ENCODE data around the gene TCF23.

The TCF23 gene

GRCh38 chr2:27130396-27130795 is 18.4 kb upstream of the TCF23 start:
- WGBS, result 98% methylated on average over 10 of the region's 10 CpGs
- peaks cover 41 to 44% of the 10 kb centered on the region in 2 experiments for H3K36me3 ChIP-seq (ENCODE audit: control insufficient read depth in 1 of 2, insufficient read depth in 2 of 2, low read depth in 1 of 2, low read length in 2 of 2)

DNA sequence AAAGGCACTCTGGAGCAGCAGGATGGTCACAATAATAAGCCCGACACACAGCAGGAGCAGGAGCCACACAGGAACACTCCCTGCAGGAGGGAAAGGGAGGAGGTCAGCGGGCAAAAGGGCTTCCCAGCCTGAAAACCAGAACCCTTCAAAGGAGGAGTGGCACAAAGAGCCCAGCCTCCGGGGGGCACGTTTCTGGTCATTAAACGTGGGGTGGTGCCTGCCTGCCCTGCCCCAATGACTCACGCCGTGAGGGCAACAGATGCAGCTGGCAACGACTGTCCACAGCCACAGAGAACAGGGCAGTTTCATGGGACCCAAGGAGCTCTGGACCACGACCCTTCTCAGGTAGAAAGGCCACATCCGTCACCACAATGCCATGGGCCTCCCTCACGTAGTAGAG is 17.4 kb upstream of the TCF23 start:
- WGBS, result 92% methylated on average over 11 of the region's 11 CpGs
- Histone ChIP-seq H3K14ac (ENCODE audit: low read length in 2 of 2) (no peak overlapping the region), H3K4me2 (ENCODE audit: low read length, poor library complexity, severe bottlenecking) (no peak overlapping the region), H3K27me3 (ENCODE audit: control insufficient read depth in 1 of 2, insufficient read depth in 1 of 2, low read length in 2 of 2) (no peaks in the 10 kb centered on the region), H3K36me3 (ENCODE audit: control insufficient read depth in 1 of 2, insufficient read depth in 2 of 2, low read depth in 1 of 2, low read length in 2 of 2) (peaks cover 41 to 44% of the 10 kb centered on the region in 2 experiments), H3K9me3 (ENCODE audit: control insufficient read depth, low read length) (no peaks in the 10 kb centered on the region), H3K79me1 (replicated peaks; ENCODE audit: low read length, poor library complexity, severe bottlenecking) (peaks cover 23% of the 10 kb centered on the region), H3K9ac (ENCODE audit: low read length) (peak overlapping the region; percentile 2), H3K23ac (ENCODE audit: low read length in 2 of 2) (no peak overlapping the region), H3K4me1 (ENCODE audit: control insufficient read depth, insufficient read depth, low read depth, low read length) (peaks cover 17% of the 10 kb centered on the region), H2BK12ac (ENCODE audit: low read length in 2 of 2) (no peak overlapping the region), H2BK120ac (ENCODE audit: low read depth, low read length) (no peak overlapping the region), H3K4ac (ENCODE audit: low read depth in 1 of 2, low read length in 2 of 2) (no peak overlapping the region), H2AFZ (ENCODE audit: low read depth, low read length) (no peak overlapping the region), H4K91ac (ENCODE audit: low read length) (no peak overlapping the region), H2BK15ac (ENCODE audit: low read depth, poor library complexity, severe bottlenecking) (no peak overlapping the region), H2BK5ac (ENCODE audit: low read depth, low read length, poor library complexity, severe bottlenecking) (no peak overlapping the region), H3K27ac (ENCODE audit: low read length, poor library complexity, severe bottlenecking) (no peak overlapping the region), H3K4me3 (ENCODE audit: insufficient read depth in 1 of 2, low read depth in 1 of 2, low read length in 2 of 2) (no peak overlapping the region), H3K18ac (ENCODE audit: low read depth in 1 of 2, low read length in 2 of 2) (no peak overlapping the region), H2AK5ac (ENCODE audit: low read length, severe bottlenecking) (no peak overlapping the region), H4K8ac (ENCODE audit: low read length) (no peak overlapping the region)
- no peak for DNase-seq

More at GRCh38 chr2:27130396-27130795, 18.4 kb upstream of the TCF23 start:
- H2BK5ac ChIP-seq (ENCODE audit: low read depth, low read length, poor library complexity, severe bottlenecking), result no peak overlapping the region
- H3K4ac ChIP-seq (ENCODE audit: low read depth in 1 of 2, low read length in 2 of 2), result no peak overlapping the region
- no peak overlapping the region for H3K27ac ChIP-seq (ENCODE audit: low read length, poor library complexity, severe bottlenecking)
- no peaks in the 10 kb centered on the region for H3K9me3 ChIP-seq (ENCODE audit: control insufficient read depth, low read length)
- H2AFZ ChIP-seq (ENCODE audit: low read depth, low read length), result no peak overlapping the region
- no peak overlapping the region for H3K4me2 ChIP-seq (ENCODE audit: low read length, poor library complexity, severe bottlenecking)
- no peak overlapping the region for H2BK120ac ChIP-seq (ENCODE audit: low read depth, low read length)
- peaks cover 17% of the 10 kb centered on the region for H3K4me1 ChIP-seq (ENCODE audit: control insufficient read depth, insufficient read depth, low read depth, low read length)
- H3K18ac ChIP-seq (ENCODE audit: low read depth in 1 of 2, low read length in 2 of 2), result no peak overlapping the region
- no peak overlapping the region for H4K91ac ChIP-seq (ENCODE audit: low read length)
- H3K4me3 ChIP-seq (ENCODE audit: insufficient read depth in 1 of 2, low read depth in 1 of 2, low read length in 2 of 2), result no peak overlapping the region
- no peak overlapping the region for H3K14ac ChIP-seq (ENCODE audit: low read length in 2 of 2)
- no peak overlapping the region for H3K23ac ChIP-seq (ENCODE audit: low read length in 2 of 2)
- no peak overlapping the region for H3K9ac ChIP-seq (ENCODE audit: low read length)
- H2AK5ac ChIP-seq (ENCODE audit: low read length, severe bottlenecking), result no peak overlapping the region
- DNase-seq, result no peak
- no peak overlapping the region for H4K8ac ChIP-seq (ENCODE audit: low read length)
- H3K79me1 ChIP-seq (replicated peaks; ENCODE audit: low read length, poor library complexity, severe bottlenecking), result peaks cover 23% of the 10 kb centered on the region
- H2BK12ac ChIP-seq (ENCODE audit: low read length in 2 of 2), result no peak overlapping the region
- H2BK15ac ChIP-seq (ENCODE audit: low read depth, poor library complexity, severe bottlenecking), result no peak overlapping the region
- no peaks in the 10 kb centered on the region for H3K27me3 ChIP-seq (ENCODE audit: control insufficient read depth in 1 of 2, insufficient read depth in 1 of 2, low read length in 2 of 2)

GRCh38 chr2:27133195-27133875 is 15.5 kb upstream of the TCF23 start:
- H2BK15ac ChIP-seq (ENCODE audit: low read depth, poor library complexity, severe bottlenecking), result no peak overlapping the region

DNA sequence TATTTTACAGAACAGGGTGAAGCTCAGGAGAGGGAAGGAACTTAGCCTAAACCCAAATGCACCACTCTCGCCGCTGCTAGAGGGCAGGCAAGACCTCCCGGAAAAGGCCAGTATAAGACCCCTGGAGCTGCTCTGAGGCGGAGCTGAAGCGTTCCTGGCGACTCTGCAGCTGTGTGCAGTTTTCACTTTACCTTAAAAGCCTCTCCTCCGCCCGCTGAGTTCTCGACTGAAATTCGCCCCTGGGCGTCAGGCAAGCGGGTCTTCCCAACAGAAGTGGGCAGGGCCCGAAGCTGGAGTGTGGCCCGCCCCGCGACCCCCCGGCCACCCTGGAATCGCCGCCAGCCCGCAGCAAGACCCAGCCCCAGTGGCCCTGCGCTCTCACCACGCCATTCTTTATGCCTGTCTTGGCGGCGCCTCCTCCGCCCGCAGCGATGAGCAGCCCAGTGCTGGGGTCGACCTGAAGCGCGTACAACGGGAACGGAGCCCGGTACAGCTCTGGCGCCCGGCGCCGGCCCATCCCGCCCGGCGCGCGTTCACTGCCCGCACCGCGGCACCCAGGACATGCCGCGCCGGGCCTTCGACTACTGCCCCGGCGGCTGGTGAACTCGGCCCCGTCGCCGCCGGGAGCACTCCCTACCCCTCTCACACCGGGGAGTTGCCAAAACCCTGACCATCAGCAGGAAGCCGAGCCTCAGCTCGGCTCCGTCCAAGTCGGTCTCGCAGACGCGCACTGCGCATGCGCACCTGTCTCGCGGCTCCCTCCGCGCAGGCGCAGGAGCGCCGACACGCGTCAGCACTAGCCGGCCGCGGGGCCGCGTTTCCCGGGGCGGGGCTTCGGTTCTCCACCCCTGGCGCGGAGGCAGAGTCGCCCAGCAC is 14.7 kb upstream of the TCF23 start, which contains the start of gene PREB:
PREB (minus strand) TSS at position 732 of the 876 bp plus-strand sequence; CDS start at position 517, 215 bp downstream.
- H2BK5ac ChIP-seq (ENCODE audit: low read depth, low read length, poor library complexity, severe bottlenecking), result no peak within 1 kb of the TSS
- H3K4me1 ChIP-seq (ENCODE audit: control insufficient read depth, insufficient read depth, low read depth, low read length), result peaks cover 17% of the 10 kb centered on the region
- H2BK15ac ChIP-seq (ENCODE audit: low read depth, poor library complexity, severe bottlenecking), result peak within 1 kb of the TSS; percentile 85
- peak within 1 kb of the TSS; percentile 44 for H4K91ac ChIP-seq (ENCODE audit: low read length)
- no peak within 1 kb of the TSS for H2BK120ac ChIP-seq (ENCODE audit: low read depth, low read length)
- peak within 1 kb of the TSS; percentile 73 for H4K8ac ChIP-seq (ENCODE audit: low read length)
- peak within 1 kb of the TSS; percentile 81 for H3K4me2 ChIP-seq (ENCODE audit: low read length, poor library complexity, severe bottlenecking)
- peak within 1 kb of the TSS; percentile 94 for H2AFZ ChIP-seq (ENCODE audit: low read depth, low read length)
- peak within 1 kb of the TSS; percentile 76 to 86 for H3K18ac ChIP-seq (ENCODE audit: low read depth in 1 of 2, low read length in 2 of 2)
- WGBS, result under 1% methylated on average over 69 of the region's 86 CpGs
- no peak within 1 kb of the TSS for H2AK5ac ChIP-seq (ENCODE audit: low read length, severe bottlenecking)
- peaks cover 23% of the 10 kb centered on the region for H3K79me1 ChIP-seq (replicated peaks; ENCODE audit: low read length, poor library complexity, severe bottlenecking)
- peak within 1 kb of the TSS; percentile 13 to 29 for H3K4ac ChIP-seq (ENCODE audit: low read depth in 1 of 2, low read length in 2 of 2)
- H2BK12ac ChIP-seq (ENCODE audit: low read length in 2 of 2), result no peak within 1 kb of the TSS
- peak within 1 kb of the TSS; percentile 93 to 97 for H3K4me3 ChIP-seq (ENCODE audit: insufficient read depth in 1 of 2, low read depth in 1 of 2, low read length in 2 of 2)
- peaks cover 41% of the 10 kb centered on the region in 2 experiments for H3K36me3 ChIP-seq (ENCODE audit: control insufficient read depth in 1 of 2, insufficient read depth in 2 of 2, low read depth in 1 of 2, low read length in 2 of 2)
- H3K14ac ChIP-seq (ENCODE audit: low read length in 2 of 2), result peak within 1 kb of the TSS in 1 of 2 experiments; percentile 97
- no peaks in the 10 kb centered on the region for H3K9me3 ChIP-seq (ENCODE audit: control insufficient read depth, low read length)
- peak; percentile 92 for DNase-seq
- no peak within 1 kb of the TSS for H3K27ac ChIP-seq (ENCODE audit: low read length, poor library complexity, severe bottlenecking)
- peaks cover under 1 to 10% of the 10 kb centered on the region in 2 experiments for H3K27me3 ChIP-seq (ENCODE audit: control insufficient read depth in 1 of 2, insufficient read depth in 1 of 2, low read length in 2 of 2)
- no peak within 1 kb of the TSS for H3K23ac ChIP-seq (ENCODE audit: low read length in 2 of 2)
- peak within 1 kb of the TSS; percentile 92 for H3K9ac ChIP-seq (ENCODE audit: low read length)

More at GRCh38 chr2:27133195-27133875, 15.5 kb upstream of the TCF23 start:
- Histone ChIP-seq H3K9me3 (ENCODE audit: control insufficient read depth, low read length) (no peaks in the 10 kb centered on the region), H3K4me3 (ENCODE audit: insufficient read depth in 1 of 2, low read depth in 1 of 2, low read length in 2 of 2) (peak overlapping the region; percentile 12 to 93), H2BK12ac (ENCODE audit: low read length in 2 of 2) (no peak overlapping the region), H3K4me1 (ENCODE audit: control insufficient read depth, insufficient read depth, low read depth, low read length) (peaks cover 17% of the 10 kb centered on the region), H3K4ac (ENCODE audit: low read depth in 1 of 2, low read length in 2 of 2) (no peak overlapping the region), H3K27ac (ENCODE audit: low read length, poor library complexity, severe bottlenecking) (no peak overlapping the region), H3K14ac (ENCODE audit: low read length in 2 of 2) (peak overlapping the region in 1 of 2 experiments; percentile 44), H3K79me1 (replicated peaks; ENCODE audit: low read length, poor library complexity, severe bottlenecking) (peaks cover 23% of the 10 kb centered on the region), H3K4me2 (ENCODE audit: low read length, poor library complexity, severe bottlenecking) (peak overlapping the region; percentile 81), H2AFZ (ENCODE audit: low read depth, low read length) (no peak overlapping the region), H4K8ac (ENCODE audit: low read length) (no peak overlapping the region), H3K9ac (ENCODE audit: low read length) (peak overlapping the region; percentile 92), H2BK120ac (ENCODE audit: low read depth, low read length) (no peak overlapping the region), H2BK5ac (ENCODE audit: low read depth, low read length, poor library complexity, severe bottlenecking) (no peak overlapping the region), H4K91ac (ENCODE audit: low read length) (no peak overlapping the region), H3K27me3 (ENCODE audit: control insufficient read depth in 1 of 2, insufficient read depth in 1 of 2, low read length in 2 of 2) (peaks cover 0 to 5% of the 10 kb centered on the region in 2 experiments), H2AK5ac (ENCODE audit: low read length, severe bottlenecking) (no peak overlapping the region), H3K36me3 (ENCODE audit: control insufficient read depth in 1 of 2, insufficient read depth in 2 of 2, low read depth in 1 of 2, low read length in 2 of 2) (peaks cover 41% of the 10 kb centered on the region in 2 experiments), H3K23ac (ENCODE audit: low read length in 2 of 2) (no peak overlapping the region), H3K18ac (ENCODE audit: low read depth in 1 of 2, low read length in 2 of 2) (no peak overlapping the region)
- WGBS, result 69% methylated on average over 12 of the region's 14 CpGs
- DNase-seq, result no peak
